Esophagus squamous epithelium (tissue), 5 donors: ENCODE results near the gene COL4A2. TPM values are rescaled to one million over a fixed set of nuclear protein-coding genes. Genes with fewer than 3 reads are reported as not detected.
A peak's percentile ranks its signal among the peaks of the same experiment; 100 is the strongest.

Source experiments
- DNase-seq: peaks from one replicate; lab custom pipeline; 2025; lab: John Stamatoyannopoulos, UW
- H3K27ac ChIP-seq, 4 donors: fragments of 200-600 bp; sonication (generic); one replicate each; pipeline ENCODE4 v1.5.1; 2016 to 2019; ENCODE audit warnings: mild to moderate bottlenecking in 1 of 4
- H3K27me3 ChIP-seq, 4 donors: fragments of 200-600 bp; sonication (generic); 1 replicate in 3 of 4; 2 replicates in 1 of 4; pipeline versions ENCODE4 v1.5.1 to v1.6.0; 2017 to 2021; ENCODE audit warnings: antibody characterized with exemption in 1 of 4
- H3K36me3 ChIP-seq, 3 donors: fragments of 200-600 bp; sonication (generic); one replicate each; pipeline ENCODE4 v1.5.1; 2016 to 2019
- H3K4me1 ChIP-seq, 3 donors: fragments of 200-600 bp; sonication (generic); one replicate each; pipeline ENCODE4 v1.5.1; 2017 to 2019
- H3K4me3 ChIP-seq, 4 donors: fragments of 200-600 bp; sonication (generic); 1 replicate in 3 of 4; 2 replicates in 1 of 4; pipeline ENCODE4 v1.5.1; 2016 to 2019; ENCODE audit warnings: mild to moderate bottlenecking in 2 of 4, moderate library complexity in 1 of 4
- H3K9me3 ChIP-seq, 3 donors: fragments of 200-600 bp; sonication (generic); one replicate each; pipeline ENCODE4 v1.5.1; 2016 to 2019
- POLR2A ChIP-seq, 4 donors: fragments of 450-650 bp; IDR thresholded peaks; one replicate each; pipeline ENCODE4 v1.6.1; 2017; ENCODE audit warnings: antibody characterized with exemption in 4 of 4, mild to moderate bottlenecking in 4 of 4, moderate library complexity in 3 of 4
- WGBS, 2 donors: methylation state at CpG; one replicate each; pipeline ENCODE4 v1.1.5; 2018; 5-methylcytosine and 5-hydroxymethylcytosine counted together
- intact Hi-C: fragments of 100-400 bp; cut with DNase I; formaldehyde crosslinking; loops from one replicate; pipeline ENCODE4 v1.15.0; 2022
- total RNA-seq, 4 donors: library from RNA; depleted of rRNA; stranded (reverse); fragments of >200 nt; gene quantifications; one replicate each; pipeline ENCODE4 v1.1.0, GENCODE V29; 2016
- TF ChIP-seq, protein P1 (sequence below), 6 experiments: fragments of 450-650 bp in 4 of 6; fragments of 200-600 bp in 2 of 6; sonication (generic) in 2 of 6; IDR thresholded peaks; one replicate each; pipeline ENCODE4 v1.5.1; 2016 to 2019; ENCODE audit warnings: antibody characterized with exemption in 6 of 6, mild to moderate bottlenecking in 4 of 6, moderate library complexity in 4 of 6
- donor health status: DM: yes; HTN: yes; CAD: no.

The COL4A2 gene
- total RNA-seq, 4 donors from 2014 or later = 11.9 to 102 (median 43.5) TPM

- H3K4me1 ChIP-seq = peaks cover 0 to 8% (median 0%) of the 10 kb centered on the region in 3 donors
- peaks cover 0 to 82% (median 4%) of the 10 kb centered on the region in 3 donors for H3K36me3 ChIP-seq
- no peak overlapping the region for H3K4me3 ChIP-seq
- H3K27ac ChIP-seq = no peak overlapping the region
- no peaks in the 10 kb centered on the region for H3K27me3 ChIP-seq
- intact Hi-C loops = no loop called here
- 75 to 78% methylated on average over 8 of the region's 8 CpGs for WGBS, 2 donors
- no peak for DNase-seq
- H3K9me3 ChIP-seq = no peaks in the 10 kb centered on the region
- no peak for TF ChIP-seq POLR2A (IDR thresholded peaks at IDR 0.05)
- TF ChIP-seq, protein P1, sequence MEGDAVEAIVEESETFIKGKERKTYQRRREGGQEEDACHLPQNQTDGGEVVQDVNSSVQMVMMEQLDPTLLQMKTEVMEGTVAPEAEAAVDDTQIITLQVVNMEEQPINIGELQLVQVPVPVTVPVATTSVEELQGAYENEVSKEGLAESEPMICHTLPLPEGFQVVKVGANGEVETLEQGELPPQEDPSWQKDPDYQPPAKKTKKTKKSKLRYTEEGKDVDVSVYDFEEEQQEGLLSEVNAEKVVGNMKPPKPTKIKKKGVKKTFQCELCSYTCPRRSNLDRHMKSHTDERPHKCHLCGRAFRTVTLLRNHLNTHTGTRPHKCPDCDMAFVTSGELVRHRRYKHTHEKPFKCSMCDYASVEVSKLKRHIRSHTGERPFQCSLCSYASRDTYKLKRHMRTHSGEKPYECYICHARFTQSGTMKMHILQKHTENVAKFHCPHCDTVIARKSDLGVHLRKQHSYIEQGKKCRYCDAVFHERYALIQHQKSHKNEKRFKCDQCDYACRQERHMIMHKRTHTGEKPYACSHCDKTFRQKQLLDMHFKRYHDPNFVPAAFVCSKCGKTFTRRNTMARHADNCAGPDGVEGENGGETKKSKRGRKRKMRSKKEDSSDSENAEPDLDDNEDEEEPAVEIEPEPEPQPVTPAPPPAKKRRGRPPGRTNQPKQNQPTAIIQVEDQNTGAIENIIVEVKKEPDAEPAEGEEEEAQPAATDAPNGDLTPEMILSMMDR (IDR thresholded peaks at IDR 0.05) = no peak
These were observed 162.0 kb downstream of the COL4A2 start for GRCh38 chr13:110468986-110469495.

- TF ChIP-seq, protein P1 (IDR thresholded peaks at IDR 0.05) = no peak
- TF ChIP-seq POLR2A (IDR thresholded peaks at IDR 0.05) = no peak
- no peaks in the 10 kb centered on the region for H3K27me3 ChIP-seq
- peaks cover 0 to 8% (median 0%) of the 10 kb centered on the region in 3 donors for H3K4me1 ChIP-seq
- peaks cover 0 to 87% (median 4%) of the 10 kb centered on the region in 3 donors for H3K36me3 ChIP-seq
- H3K9me3 ChIP-seq = no peaks in the 10 kb centered on the region
- H3K27ac ChIP-seq = no peak overlapping the region
- intact Hi-C loops = no loop called here
- DNase-seq = no peak
- H3K4me3 ChIP-seq = no peak overlapping the region
- whole genome bisulfite sequencing, 2 donors = 66 to 79% methylated on average over 5 of the region's 5 CpGs
These were observed 162.5 kb downstream of the COL4A2 start for GRCh38 chr13:110469597-110469996.

DNA sequence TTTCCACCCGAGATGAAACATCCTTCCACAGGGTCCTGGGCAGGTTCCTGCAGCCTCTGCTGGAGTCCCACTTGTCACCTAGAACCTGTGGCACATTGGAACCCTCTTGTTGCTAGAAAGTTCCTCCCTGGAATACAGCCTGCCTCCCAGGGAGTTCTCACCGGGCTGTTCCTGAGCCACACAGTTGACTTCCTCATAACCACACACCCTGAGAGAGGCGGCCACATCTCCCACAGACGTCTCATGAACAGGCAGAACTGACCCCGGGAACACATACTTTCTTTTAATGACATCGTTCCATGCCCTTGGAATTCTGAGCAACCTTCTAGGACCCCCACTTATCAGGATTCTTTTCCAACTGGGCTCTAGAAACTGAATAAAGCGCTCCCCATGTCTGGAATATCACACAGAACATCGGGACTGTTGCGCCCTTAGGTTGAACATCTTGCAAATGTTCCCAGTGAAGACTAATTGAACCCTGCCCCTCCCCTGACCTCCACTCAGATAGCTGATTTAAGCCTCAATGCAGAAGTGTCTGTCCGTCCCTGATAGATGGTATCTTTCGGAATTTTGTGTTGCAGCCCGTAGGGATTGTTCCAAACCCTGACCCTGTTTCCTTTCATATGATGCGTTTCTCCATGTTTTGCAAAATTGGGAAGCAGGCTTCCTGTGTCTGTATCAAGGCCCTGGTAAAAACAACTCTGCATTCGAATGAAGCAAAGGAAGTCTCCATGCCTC is 163.4 kb downstream of the COL4A2 start:
- H3K4me1 ChIP-seq = peaks cover 0 to 8% (median 0%) of the 10 kb centered on the region in 3 donors
- TF ChIP-seq, protein P1 (IDR thresholded peaks at IDR 0.05) = no peak
- no peak for TF ChIP-seq POLR2A (IDR thresholded peaks at IDR 0.05)
- H3K36me3 ChIP-seq = peaks cover 0 to 87% (median 4%) of the 10 kb centered on the region in 3 donors
- DNase-seq = no peak
- WGBS, 2 donors = 82 to 83% methylated on average over 9 to 13 of the region's 14 CpGs
- no peak overlapping the region for H3K4me3 ChIP-seq
- no peak overlapping the region for H3K27ac ChIP-seq
- no peaks in the 10 kb centered on the region for H3K27me3 ChIP-seq
- intact Hi-C loops = no loop called here
- H3K9me3 ChIP-seq = no peaks in the 10 kb centered on the region

- TF ChIP-seq POLR2A (IDR thresholded peaks at IDR 0.05) = no peak
- TF ChIP-seq, protein P1 (IDR thresholded peaks at IDR 0.05) = no peak
- no peak for DNase-seq
- WGBS, 2 donors = 70 to 76% methylated on average over 14 of the region's 14 CpGs
- Histone ChIP-seq H3K27me3 (no peaks in the 10 kb centered on the region), H3K36me3 (peaks cover 0 to 91% (median 4%) of the 10 kb centered on the region in 3 donors), H3K27ac (peak overlapping the region in 2 of 4 donors; percentile 18 to 46), H3K4me3 (no peak overlapping the region), H3K9me3 (no peaks in the 10 kb centered on the region), H3K4me1 (peaks cover 0 to 8% (median 0%) of the 10 kb centered on the region in 3 donors)
- intact Hi-C loops = no loop called here
These were observed 164.2 kb downstream of the COL4A2 start for GRCh38 chr13:110471156-110471832.

DNA sequence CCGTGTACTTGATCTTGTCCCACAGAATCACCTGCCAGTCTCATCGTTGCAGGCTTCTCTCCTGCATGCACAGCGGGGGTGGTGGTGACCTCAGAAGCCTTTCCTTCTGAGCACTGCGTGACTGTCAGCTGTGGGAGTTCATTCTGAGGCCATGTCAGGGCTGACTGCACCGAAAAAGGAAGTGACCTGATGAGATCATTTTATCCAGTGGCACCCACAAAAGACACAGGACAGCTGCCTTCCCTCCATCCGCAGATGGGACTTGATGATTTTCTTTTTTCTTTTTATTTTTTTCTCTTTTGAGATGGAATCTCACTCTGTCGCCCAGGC is 164.7 kb downstream of the COL4A2 start:
- H3K4me3 ChIP-seq = no peak overlapping the region
- intact Hi-C loops = no loop called here

More for the DNA sequence above, 164.7 kb downstream of the COL4A2 start:
- no peaks in the 10 kb centered on the region for H3K9me3 ChIP-seq
- peaks cover 0 to 89% (median 4%) of the 10 kb centered on the region in 3 donors for H3K36me3 ChIP-seq
- 47 to 62% methylated on average over 3 to 7 of the region's 7 CpGs for WGBS, 2 donors
- H3K27me3 ChIP-seq = no peaks in the 10 kb centered on the region
- peak overlapping the region in 2 of 4 donors; percentile 18 to 46 for H3K27ac ChIP-seq
- DNase-seq = no peak
- H3K4me1 ChIP-seq = peaks cover 0 to 8% (median 0%) of the 10 kb centered on the region in 3 donors
- TF ChIP-seq POLR2A (IDR thresholded peaks at IDR 0.05) = no peak
- TF ChIP-seq, protein P1 (IDR thresholded peaks at IDR 0.05) = no peak
